Activated CD8-positive, alpha-beta memory T cell treated with anti-CD3 and anti-CD28 coated beads for 1 hour (primary cell): ENCODE data around the gene IL26.
"Not testable (repeated sequence)": the region's sequence is repeated elsewhere in the genome, so short reads cannot be mapped to it uniquely, and the experiment has no call there.

Source experiments
- DNase-seq, 2 donors: peaks; one replicate each; pipeline ENCODE4 v3.0.0-alpha.2; 2020; ENCODE audit warnings: low read depth in 1 of 2; ENCODE audit errors: extremely low read depth in 1 of 2

The IL26 gene

DNA sequence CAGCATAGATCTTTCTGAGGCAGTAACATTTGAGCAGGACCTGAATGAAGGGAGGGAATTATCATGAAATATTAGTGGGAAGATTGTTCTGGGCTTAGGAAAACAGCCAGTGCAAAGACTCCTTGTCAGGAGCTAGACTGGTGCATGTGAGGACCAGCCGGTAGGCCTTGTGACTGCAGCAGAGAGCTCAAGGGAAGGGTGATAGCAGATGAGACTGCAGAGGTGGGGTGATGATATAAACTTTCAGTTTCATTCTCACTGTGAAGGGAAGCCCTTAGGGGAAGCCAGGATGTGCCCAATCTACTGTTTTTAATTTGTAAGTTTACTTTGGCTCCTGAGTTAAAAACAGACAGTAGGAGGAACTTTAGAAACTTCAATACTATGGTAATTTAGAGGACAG is 15.4 kb upstream of the IL26 start:
- no peak for DNase-seq

DNA sequence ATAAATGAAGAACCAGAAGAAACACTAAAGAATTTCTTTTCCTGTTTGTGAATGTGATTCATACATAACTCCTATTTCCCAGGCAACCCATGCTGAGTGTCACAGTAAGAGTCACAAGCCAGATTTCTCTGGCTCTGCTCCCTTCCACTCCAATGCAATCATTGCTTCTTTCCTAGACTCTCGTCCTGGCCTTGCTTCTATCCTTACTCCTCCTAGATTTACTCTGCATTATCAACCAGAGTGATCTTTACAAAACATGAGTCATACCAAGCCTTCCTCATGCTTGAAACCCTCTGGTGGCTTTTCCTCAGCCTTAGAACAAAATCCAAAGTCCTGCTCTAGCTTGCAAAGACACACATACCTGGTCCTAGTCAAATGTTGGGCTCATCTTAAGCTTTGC is 14.5 kb upstream of the IL26 start:
- no peak for DNase-seq

DNA sequence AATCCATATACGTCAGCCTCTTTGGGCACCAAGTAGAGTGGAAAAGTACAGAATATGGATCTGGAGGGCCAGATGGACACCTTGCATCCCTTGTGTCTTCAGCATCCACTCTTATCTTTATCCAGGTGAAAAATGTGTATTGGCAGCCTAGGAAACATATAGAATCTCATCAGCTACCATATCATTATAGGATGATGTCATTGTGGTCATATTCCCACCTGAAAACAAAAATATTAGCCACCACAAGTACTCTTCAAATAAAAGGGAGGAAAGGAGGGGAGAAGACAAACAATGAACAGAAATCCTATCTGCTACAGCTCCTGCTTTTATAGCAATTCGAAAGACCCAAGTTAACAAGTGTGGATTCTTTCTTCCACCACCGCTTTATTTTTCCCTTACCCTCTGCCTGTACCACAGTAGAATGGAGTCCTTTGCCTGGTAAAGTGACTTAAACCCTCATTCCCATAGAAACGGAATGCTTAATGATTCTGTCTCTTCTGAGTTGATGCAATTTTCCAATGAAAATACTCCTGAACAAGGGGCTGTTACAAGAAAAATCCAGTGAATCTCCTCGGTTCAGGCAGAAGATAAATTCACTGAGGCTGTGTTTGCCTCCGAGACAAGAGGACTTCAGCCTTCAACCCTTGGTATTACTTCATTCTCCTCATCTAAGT is 13.8 kb upstream of the IL26 start:
- DNase-seq, result no peak

DNA sequence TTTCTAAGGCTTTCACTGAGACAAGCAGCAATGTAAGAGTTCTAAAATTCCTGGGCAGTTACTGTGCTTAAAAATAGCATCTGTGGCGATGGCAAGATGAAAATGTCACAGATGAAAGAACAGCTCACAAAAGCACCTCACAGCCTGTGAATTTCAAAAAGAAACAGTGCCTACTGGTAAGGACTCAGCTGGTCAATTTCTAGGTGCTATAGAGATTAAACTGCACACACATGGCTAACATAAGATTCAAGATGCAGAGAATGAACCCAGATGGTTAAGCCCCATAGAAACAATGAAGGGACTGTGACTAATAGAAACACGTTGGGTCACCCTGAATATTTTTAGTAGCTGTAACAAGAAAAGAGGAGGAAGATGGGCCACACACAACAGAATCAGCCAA is 12.0 kb upstream of the IL26 start:
- no peak for DNase-seq

DNA sequence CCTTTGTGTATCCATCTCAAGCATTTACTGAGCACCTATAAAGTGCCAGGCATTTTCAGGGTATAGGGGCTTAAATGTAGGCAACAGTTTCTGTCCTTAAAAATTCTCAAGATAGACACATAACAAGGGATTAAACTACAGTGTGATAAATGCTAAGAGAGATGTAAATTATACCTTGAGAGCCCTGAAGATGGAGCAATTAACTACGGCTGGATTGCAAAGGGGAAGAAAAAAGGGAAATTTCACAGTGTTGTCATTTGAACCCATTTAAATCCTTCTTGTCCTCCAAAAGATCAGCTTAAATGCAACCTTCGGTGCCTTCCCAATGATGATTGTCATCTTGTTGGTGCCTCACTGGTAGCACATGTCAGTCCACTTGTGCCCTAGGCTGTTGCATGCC is 11.5 kb upstream of the IL26 start:
- no peak for DNase-seq

DNA sequence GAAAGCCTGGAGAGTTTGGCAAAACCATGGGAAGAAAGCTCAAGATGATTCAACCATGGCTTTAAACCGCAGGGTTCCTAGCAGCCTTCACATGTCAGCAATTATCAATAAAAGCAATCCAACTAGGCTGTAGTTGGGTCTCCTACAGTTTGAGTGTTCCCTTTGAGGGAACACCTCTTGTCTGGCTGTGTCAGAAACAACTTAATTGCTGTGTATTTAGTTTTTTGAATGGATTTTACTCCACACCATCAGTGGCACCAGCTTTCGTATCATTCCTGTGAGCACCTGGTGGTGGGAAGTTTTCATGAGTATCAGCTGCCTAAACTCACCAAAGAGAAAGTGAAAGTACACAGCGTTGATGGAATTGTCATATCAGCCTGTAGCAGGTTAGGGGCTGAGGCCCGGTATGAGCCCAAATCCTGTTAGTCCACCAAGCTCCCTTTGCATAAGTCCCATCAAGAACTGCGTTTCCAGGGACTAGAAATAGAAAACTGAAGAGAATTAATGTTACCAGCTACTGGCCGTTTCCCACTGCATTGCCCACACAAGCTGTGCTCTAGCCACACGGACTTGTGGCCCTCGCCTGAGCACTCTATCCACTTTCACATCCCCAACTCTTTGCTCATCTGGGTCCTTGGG is 10.9 kb upstream of the IL26 start:
- no peak for DNase-seq

DNA sequence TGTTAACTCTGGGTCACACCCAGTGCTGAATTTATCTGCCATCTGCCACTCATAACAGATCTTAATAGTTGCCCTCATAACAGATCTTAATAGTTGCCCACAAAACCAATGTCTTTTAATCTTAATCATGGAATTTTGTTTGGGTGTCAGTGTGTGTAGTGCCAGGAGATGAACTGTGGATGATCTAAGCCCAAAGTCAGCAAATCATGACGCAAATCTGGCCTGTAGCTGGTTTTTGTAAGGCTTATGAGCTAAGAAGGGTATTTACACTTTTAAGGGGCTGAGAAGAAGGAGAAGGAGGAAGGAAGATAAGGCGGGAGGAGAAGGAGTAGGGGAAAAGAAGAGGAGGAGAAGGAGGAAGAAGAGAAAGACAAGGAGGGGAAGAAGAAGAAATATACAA is 10.0 kb upstream of the IL26 start:
- DNase-seq, result no peak

DNA sequence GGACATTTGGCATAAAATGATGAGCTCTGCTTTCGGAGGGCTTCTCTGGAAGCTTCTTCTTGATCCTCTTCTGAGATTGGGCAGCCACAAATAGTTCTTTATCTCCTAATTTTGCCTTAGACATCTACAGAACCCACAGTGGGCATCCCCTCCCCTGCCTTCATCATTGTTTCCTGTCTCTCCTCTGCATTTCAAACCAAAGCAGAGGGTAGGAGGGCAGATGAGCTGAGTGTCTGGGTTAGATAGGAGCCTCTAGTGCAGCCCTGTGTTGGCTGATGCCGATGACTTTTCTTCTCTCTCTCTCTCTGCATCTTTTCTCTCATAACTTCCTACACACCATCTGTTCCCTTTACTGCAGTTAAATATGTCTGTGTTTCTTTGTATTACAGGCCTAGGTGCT is 8.5 kb upstream of the IL26 start:
- DNase-seq, result no peak

DNA sequence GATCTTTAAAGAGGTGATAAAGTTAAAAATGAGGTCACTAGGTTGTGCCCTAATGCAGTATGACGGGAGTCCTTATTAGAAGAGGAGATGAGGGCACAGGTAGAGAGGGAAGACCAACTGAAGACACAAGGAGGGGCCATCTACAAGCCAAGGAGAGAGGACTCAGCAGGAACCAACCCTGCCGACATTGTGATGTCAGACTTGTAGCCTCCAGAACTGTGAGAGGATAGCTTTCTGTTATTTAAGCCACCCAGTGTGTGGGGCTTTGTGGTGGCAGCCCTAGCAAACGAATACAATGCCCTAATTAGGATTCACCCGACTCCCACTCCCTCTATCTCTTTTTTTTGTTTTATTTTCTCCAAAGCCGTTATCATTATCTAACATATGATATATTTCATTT is 7.9 kb upstream of the IL26 start:
- no peak for DNase-seq

DNA sequence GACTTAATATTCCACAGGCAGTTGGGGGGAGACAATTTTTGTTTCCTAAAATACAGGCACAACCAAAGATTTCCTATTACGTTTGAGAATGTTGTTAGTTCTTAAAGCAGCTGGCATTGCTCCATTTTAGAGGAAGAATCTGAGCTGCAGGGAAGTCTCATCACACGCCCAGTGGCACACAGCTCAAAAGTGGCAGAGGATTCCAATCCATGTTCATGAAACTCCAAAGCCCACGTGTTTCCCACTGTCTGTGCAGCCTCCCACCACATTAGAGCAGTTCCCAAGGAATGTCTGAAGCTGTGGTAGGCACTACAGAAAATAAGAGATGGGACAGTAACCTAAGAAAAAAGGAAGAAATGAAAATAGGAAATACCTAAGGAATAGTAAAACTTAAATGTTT is 6.1 kb upstream of the IL26 start:
- no peak for DNase-seq

DNA sequence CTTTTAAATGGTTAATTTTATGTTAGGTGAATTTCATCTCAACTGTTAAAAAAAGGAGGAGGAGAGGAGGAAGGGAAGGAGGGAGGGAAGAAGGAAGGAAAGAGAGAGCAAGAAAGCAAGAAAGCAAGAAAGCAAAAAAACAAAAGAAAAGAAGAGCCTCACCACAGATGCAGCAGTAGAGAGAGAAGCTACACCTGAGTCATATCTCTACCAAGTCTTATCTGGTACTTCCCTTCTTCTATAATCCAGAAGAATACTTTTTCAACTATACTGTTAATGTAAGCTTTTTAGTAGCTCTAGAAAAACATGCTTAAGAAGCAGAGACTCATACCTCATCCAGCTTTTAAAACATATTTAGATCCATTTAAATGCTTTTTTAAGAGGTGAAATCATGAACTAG is 5.6 kb upstream of the IL26 start:
- DNase-seq, result no peak

DNA sequence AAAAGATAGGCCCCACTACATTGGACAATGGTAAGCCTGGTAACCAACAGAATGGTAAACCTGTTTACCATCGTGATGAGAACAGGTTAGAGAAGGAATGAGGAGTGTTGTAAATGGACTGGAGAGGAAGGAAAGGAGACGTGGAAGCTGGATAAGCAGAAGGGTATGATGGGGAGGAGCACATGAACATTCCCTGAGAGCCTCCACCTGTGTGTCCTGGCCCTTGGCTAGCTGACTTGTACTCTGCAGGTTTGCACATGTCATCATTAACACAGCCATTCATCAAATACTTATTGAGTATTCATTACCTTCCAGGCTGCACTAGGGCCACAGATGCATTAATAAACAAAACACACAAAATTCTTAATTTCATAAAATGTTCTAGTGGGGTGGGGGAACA is 4.3 kb upstream of the IL26 start:
- DNase-seq, result no peak

DNA sequence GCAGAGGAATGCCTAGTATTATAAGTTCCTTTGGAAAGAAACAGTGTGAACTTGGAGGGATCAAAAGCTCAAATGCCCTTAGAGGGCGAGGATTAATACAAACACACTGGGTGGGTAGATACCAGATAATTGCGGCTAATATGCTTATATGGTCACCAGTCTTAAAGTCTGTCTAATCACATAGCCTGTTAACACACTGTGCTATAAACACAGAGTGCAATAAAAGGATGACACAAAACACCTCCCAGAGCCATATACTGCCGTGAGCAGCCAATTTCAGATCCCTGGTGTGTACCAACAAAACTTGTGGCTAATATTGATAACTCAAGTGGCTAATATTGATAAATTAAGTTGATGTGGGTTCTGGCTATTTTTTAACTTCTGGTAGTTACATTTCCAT is 1.7 kb upstream of the IL26 start:
- no peak for DNase-seq

DNA sequence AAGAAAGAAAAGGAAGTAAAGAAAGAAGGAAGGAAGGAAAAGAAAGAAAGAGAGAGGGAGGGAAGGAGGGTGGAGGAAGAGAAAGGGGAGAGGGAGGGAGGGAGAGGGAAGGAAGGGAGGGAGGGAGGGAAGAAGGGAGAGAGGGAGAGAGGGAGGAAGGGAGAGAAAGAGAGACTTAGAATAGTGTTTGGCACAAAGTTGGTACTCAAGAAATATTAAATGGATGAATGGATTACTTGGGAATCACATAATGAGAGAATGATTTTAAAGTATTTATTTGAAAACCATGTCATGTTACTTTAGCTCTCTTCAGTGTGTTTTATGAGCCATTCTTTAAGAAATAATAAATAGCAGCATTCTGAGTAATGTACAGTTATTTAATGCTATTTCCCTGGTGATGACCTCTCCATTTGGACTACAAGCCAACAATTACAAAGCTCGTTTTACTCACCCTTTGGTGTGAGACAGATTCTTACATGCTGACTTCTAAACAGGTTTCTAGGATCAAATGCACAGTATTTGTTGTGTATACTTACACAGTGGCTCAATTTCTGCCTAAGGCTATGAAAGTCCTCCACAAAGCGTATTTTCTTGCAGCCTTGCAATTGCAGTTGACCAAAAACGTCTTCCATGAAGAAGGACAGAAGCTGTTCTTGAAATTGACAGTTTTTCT is 861 bp downstream of the IL26 start:
- DNase-seq, result no peak

DNA sequence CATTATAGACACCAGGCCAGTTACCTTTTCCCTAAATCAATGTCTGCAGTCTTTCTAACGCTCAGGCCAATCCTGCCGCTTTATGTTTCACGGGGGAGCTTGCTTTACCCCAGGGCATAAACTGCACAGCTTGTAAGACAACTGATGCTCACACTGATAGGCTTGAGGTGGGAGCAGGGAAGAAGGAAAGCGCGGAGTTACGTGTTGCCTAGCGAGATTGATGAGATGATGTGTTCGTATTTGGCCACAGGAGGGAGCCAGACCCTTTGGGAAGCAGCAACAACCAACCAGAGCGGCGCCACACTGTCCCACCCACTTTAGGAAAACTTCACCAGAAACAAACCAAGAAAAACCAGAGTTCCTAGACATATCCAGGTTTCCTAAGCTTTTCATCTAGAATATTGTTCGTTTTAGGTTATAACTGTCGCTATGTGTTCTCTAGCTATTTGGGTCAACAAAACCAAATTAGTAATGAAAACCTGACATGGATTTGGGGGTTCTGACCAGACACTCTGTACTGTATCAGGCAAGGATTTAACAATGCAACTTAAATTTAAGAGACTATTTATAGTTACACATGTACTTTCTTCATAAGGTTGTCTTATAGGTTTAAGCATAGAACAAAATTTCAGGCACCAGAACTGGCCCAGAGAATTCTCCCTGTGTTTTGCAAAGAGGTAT is 2.4 kb downstream of the IL26 start:
- DNase-seq, result peak; percentile 29 to 38

DNA sequence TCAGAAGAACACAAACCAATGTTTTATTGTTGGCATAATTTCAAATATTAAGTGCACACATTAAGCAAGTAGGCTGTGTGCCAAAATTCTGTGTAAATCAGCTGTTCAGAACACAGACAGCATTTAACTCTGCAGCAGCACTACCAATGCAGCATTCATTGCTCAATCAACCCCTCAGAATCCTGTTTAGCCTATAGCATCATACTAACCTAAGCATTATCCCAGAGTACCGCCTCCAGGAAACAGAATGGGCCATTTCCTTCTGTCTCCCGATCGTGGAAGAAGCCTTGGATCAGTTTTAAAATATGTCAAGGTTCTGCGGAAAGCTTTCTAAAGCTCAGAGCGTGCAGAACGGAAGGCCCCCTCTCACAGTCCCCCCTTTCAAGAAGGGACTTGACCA is 3.3 kb downstream of the IL26 start:
- DNase-seq, result no peak

DNA sequence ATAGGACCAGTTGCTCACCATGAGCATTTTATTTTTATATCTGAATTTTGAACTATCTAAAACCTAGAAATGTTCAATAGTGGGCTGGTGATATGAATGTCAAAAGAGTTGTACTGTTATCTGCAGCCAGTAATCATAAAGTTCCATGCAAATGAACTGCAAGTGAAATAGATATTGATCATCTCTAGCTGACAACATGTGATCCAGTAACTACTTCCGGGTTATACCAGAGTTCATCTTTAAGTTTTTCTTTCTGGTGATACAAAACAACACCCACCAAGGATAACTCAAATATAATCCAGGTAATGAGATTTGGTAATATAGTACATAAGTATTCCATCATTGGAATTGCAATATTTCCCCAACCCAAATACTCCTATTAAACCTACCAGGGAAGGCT is 4.1 kb downstream of the IL26 start:
- no peak for DNase-seq

DNA sequence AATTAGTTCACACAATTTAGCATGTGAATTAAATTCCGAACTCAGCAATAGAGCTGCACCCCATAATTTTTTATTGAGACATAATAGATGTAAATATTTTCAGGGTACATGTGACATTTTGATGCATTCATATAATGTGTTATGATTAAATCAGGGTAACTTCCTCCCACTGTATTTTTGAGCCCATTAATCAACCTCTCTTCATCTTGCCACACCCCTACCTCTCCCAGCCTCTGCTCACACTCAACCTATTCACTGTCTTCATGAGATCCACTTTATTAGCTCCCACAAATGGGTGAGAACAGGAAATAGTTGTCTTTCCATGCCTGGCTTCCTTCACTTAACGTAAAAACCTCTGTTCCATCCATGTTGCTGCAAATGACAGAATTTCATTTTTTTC is 14.7 kb downstream of the IL26 start:
- DNase-seq, result no peak

DNA sequence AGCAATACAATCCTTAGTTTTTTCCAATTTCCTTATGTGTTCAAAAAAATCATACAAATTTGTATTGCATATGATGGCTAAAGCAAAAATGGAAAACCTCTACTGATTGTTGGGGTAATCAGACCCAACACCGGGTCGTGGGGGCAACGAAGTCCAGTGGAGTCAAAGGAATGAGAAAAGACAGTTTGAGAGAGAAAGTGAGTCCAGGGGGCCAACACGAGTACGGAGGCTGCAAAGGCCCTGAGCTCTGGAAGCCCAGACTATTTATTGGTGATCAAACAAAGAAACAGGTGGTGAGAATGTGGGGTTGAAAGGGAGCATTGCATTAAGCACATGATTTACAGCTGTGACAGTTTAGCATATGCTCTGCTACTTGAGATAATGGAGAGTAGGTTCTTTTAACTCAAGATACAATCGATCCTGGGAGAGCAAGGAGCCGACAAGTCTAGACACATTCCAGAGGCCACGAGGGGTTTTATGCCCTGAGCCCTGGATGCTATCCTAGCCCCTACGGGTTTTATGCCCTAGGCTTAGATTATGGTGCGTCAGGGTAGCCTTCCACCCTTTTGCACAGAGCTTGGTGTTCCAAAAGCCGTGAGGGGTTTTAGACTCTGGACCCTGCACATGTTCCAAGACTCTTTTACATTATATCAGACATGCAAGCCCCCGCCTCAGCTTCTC is 16.4 kb downstream of the IL26 start:
- DNase-seq, result not testable (repeated sequence)

DNA sequence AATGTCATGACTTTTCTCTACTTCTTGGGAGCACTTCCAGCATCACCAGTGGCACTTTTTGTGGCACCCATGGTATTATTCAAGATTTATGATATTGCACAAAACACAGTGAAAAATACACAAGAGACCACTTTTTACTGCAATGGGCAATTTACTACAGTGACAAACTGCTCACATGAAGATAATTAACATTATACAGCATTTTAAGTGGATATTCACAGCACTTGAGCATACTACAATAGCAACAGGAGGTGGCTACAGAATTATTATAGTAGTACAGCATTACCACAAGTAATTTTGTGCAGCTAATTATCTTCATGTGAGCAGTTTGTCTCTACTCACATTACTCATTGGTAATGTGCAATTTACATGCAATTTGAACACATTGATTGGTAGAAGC is 18.3 kb downstream of the IL26 start:
- DNase-seq, result no peak

DNA sequence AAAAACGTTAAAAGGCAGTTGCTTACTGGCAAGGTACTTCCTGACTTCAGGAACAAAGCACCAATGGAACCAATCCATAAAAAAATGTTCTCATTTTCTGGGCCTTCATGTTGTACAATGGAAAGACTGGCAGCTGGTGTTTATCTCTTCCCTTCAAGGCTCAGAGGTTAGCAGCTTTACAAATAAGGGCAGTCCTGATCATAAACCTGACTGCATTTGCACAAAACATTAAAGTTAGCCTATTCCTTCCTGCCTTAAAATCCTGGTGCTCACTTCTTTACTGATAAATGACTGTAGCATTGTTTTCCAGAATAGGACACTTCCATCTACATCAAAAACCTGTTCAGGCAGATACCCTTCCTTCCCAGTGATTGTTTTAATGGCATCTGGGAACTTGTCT is 19.2 kb downstream of the IL26 start:
- DNase-seq, result no peak
